Measurements from ENCODE around the gene CACNA1I.

CACNA1I gene

GRCh38 chr22:39663751-39664150 lies 93.2 kb downstream of the CACNA1I start:
- DNase-seq (ENCODE audit: low read depth), result no peak
- no peak overlapping the region for H3K4me3 ChIP-seq (ENCODE audit: low read depth, low read length)
- in situ Hi-C loops (cut with HindIII; ENCODE audit: low sequenced_read_pairs), result no loop called here
- no peak for TF ChIP-seq CTCF (IDR thresholded peaks at IDR 0.05; ENCODE audit: low read depth, low read length, missing control alignments)

GRCh38 chr22:39664485-39665200 lies 94.1 kb downstream of the CACNA1I start:
- TF ChIP-seq CTCF (IDR thresholded peaks at IDR 0.05; ENCODE audit: low read depth, low read length, missing control alignments), result no peak
- H3K4me3 ChIP-seq (ENCODE audit: low read depth, low read length), result no peak overlapping the region
- in situ Hi-C loops (cut with HindIII; ENCODE audit: low sequenced_read_pairs), result no loop called here
- DNase-seq (ENCODE audit: low read depth), result no peak

GRCh38 chr22:39665229-39665628 lies 94.7 kb downstream of the CACNA1I start:
- no peak overlapping the region for H3K4me3 ChIP-seq (ENCODE audit: low read depth, low read length)
- DNase-seq (ENCODE audit: low read depth), result no peak
- in situ Hi-C loops (cut with HindIII; ENCODE audit: low sequenced_read_pairs), result no loop called here
- no peak for TF ChIP-seq CTCF (IDR thresholded peaks at IDR 0.05; ENCODE audit: low read depth, low read length, missing control alignments)

GRCh38 chr22:39665661-39666431 lies 95.3 kb downstream of the CACNA1I start:
- no peak for TF ChIP-seq CTCF (IDR thresholded peaks at IDR 0.05; ENCODE audit: low read depth, low read length, missing control alignments)
- H3K4me3 ChIP-seq (ENCODE audit: low read depth, low read length), result no peak overlapping the region
- DNase-seq (ENCODE audit: low read depth), result no peak
- in situ Hi-C loops (cut with HindIII; ENCODE audit: low sequenced_read_pairs), result no loop called here

GRCh38 chr22:39666495-39666894 lies 95.9 kb downstream of the CACNA1I start:
- H3K4me3 ChIP-seq (ENCODE audit: low read depth, low read length), result no peak overlapping the region
- TF ChIP-seq CTCF (IDR thresholded peaks at IDR 0.05; ENCODE audit: low read depth, low read length, missing control alignments), result no peak
- DNase-seq (ENCODE audit: low read depth), result no peak
- in situ Hi-C loops (cut with HindIII; ENCODE audit: low sequenced_read_pairs), result no loop called here

GRCh38 chr22:39666926-39667325 lies 96.4 kb downstream of the CACNA1I start:
- in situ Hi-C loops (cut with HindIII; ENCODE audit: low sequenced_read_pairs), result no loop called here
- no peak for DNase-seq (ENCODE audit: low read depth)
- no peak for TF ChIP-seq CTCF (IDR thresholded peaks at IDR 0.05; ENCODE audit: low read depth, low read length, missing control alignments)
- H3K4me3 ChIP-seq (ENCODE audit: low read depth, low read length), result no peak overlapping the region

Measured in astrocyte of the cerebellum (primary cell).